Endothelial cell (in vitro differentiated cells): ENCODE results near the gene NMNAT2. TPM values are rescaled to one million over a fixed set of nuclear protein-coding genes. Genes with fewer than 3 reads are reported as not detected.
A peak's percentile ranks its signal among the peaks of the same experiment; 100 is the strongest.
"Not testable (repeated sequence)": the region's sequence is repeated elsewhere in the genome, so short reads cannot be mapped to it uniquely, and the experiment has no call there.

Experiments used
- DNase-seq: peaks from one replicate; pipeline ENCODE4 v3.0.0; 2021; ENCODE audit warnings: low spot score
- H3K27ac Mint-ChIP-seq: one replicate; pipeline ENCODE4 v1.8.0; 2021; ENCODE audit warnings: mixed read lengths, inconsistent platforms; ENCODE audit not compliant: unreplicated experiment
- H3K27me3 Mint-ChIP-seq: one replicate; pipeline ENCODE4 v1.8.0; 2021; ENCODE audit warnings: mild to moderate bottlenecking, moderate library complexity, mixed read lengths, inconsistent platforms; ENCODE audit not compliant: unreplicated experiment
- H3K36me3 Mint-ChIP-seq: one replicate; pipeline ENCODE4 v1.8.0; 2021; ENCODE audit warnings: mild to moderate bottlenecking, low read depth, mixed read lengths, inconsistent platforms; ENCODE audit not compliant: unreplicated experiment
- H3K4me1 Mint-ChIP-seq: one replicate; pipeline ENCODE4 v1.8.0; 2021; ENCODE audit warnings: mild to moderate bottlenecking, mixed read lengths, inconsistent platforms; ENCODE audit not compliant: unreplicated experiment
- H3K4me3 Mint-ChIP-seq: one replicate; pipeline ENCODE4 v1.8.0; 2021; ENCODE audit warnings: mild to moderate bottlenecking, mixed read lengths, inconsistent platforms; ENCODE audit not compliant: unreplicated experiment
- H3K9me3 Mint-ChIP-seq: one replicate; pipeline ENCODE4 v1.8.0; 2021; ENCODE audit warnings: mixed read lengths, inconsistent platforms; ENCODE audit not compliant: unreplicated experiment
- CTCF ChIP-seq: fragments of 200-600 bp; sonication (generic); IDR thresholded peaks from one replicate; pipeline ENCODE4 v1.5.0; 2021; ENCODE audit warnings: antibody characterized with exemption; ENCODE audit not compliant: unreplicated experiment
- total RNA-seq: library from RNA; stranded (reverse); fragmentation: NEBNext Ultra II Directional; extraction: Animal tissue kit (Norgen Biotek cat#: 25700); gene quantifications from one replicate; pipeline ENCODE4 v1.2.1, GENCODE V29; 2021; ENCODE audit not compliant: unreplicated experiment

Gene NMNAT2
- total RNA-seq, 1 donor from 2014 or later = 1.7 TPM

DNA sequence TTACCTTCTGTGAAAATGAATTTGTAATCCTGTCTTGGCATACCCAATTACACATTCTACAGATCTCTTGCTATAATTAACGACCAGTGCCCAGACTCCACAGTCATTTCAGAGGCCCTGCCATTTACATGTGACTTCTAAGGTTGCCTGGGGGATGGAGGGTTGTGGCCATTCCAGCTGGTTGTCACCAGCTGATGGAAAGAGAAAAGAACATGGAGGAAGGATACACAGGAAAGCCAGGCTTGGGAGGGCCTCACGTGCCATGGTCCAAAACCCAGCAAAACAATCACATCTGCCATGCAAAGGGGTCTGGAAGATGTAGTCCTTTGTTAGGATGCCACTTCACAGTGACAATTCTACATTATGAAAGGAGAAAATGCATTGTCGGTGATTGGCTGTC lies 172.8 kb downstream of the NMNAT2 start:
- H3K36me3 Mint-ChIP-seq = peaks cover 16% of the 10 kb centered on the region
- TF ChIP-seq CTCF = no peak
- peaks cover 11% of the 10 kb centered on the region for H3K4me1 Mint-ChIP-seq
- no peak overlapping the region for H3K27ac Mint-ChIP-seq
- DNase-seq = no peak
- H3K27me3 Mint-ChIP-seq = no peaks in the 10 kb centered on the region
- no peaks in the 10 kb centered on the region for H3K9me3 Mint-ChIP-seq
- H3K4me3 Mint-ChIP-seq = no peak overlapping the region

DNA sequence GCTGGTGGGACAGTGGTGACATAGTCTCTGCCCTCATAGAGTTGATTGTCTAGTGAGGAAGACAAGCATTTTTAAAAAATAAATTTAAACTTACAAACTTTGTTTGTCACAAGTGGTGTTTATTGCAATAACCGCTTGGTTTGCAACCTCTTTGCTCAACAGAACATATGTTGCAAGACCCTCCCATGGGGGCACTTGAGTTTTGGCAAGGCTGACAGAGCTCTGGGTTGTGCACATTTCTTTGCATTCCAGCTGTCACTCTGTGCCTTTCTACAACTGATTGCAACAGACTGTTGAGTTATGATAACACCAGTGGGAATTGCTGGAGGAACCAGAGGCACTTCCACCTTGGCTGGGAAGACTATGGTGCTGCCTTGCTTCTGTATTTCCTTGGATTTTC lies 173.7 kb downstream of the NMNAT2 start:
- no peak overlapping the region for H3K4me3 Mint-ChIP-seq
- peaks cover 9% of the 10 kb centered on the region for H3K36me3 Mint-ChIP-seq
- no peaks in the 10 kb centered on the region for H3K9me3 Mint-ChIP-seq
- H3K27me3 Mint-ChIP-seq = no peaks in the 10 kb centered on the region
- peaks cover 5% of the 10 kb centered on the region for H3K4me1 Mint-ChIP-seq
- no peak for DNase-seq
- no peak for TF ChIP-seq CTCF
- H3K27ac Mint-ChIP-seq = no peak overlapping the region

DNA sequence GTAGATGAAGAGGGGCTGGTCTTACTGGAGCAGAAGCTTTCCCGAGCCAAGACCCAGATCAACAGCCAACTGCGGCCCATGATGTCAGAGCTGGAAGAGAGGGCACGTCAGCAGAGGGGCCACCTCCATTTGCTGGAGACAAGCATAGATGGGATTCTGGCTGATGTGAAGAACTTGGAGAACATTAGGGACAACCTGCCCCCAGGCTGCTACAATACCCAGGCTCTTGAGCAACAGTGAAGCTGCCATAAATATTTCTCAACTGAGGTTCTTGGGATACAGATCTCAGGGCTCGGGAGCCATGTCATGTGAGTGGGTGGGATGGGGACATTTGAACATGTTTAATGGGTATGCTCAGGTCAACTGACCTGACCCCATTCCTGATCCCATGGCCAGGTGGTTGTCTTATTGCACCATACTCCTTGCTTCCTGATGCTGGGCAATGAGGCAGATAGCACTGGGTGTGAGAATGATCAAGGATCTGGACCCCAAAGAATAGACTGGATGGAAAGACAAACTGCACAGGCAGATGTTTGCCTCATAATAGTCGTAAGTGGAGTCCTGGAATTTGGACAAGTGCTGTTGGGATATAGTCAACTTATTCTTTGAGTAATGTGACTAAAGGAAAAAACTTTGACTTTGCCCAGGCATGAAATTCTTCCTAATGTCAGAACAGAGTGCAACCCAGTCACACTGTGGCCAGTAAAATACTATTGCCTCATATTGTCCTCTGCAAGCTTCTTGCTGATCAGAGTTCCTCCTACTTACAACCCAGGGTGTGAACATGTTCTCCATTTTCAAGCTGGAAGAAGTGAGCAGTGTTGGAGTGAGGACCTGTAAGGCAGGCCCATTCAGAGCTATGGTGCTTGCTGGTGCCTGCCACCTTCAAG lies 174.8 kb downstream of the NMNAT2 start:
- Mint-ChIP-seq H3K27me3 (no peaks in the 10 kb centered on the region), H3K9me3 (no peaks in the 10 kb centered on the region), H3K4me3 (no peak overlapping the region), H3K36me3 (no peaks in the 10 kb centered on the region), H3K4me1 (no peaks in the 10 kb centered on the region), H3K27ac (peak overlapping the region; percentile 13)
- no peak for TF ChIP-seq CTCF
- no peak for DNase-seq

DNA sequence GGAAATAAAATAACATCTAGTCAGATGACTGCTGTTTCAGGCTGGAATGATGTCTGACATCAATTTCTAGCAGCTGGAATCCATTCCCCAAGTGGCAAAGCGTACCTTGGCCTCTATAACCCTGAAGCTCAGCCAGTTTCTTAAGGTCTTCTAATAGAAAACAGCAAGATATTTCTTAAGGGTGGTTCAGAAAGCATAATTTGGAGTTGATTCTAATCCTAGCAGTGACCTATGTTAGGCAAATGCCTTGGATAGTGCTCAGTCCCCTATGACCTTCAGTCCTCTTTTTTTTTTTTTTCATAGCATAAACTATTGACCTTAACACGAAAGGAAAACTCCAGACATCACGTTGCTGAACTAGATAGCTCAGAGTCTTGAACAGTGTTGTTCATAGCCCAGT lies 175.6 kb downstream of the NMNAT2 start:
- Mint-ChIP-seq H3K27ac (no peak overlapping the region), H3K4me1 (no peaks in the 10 kb centered on the region), H3K36me3 (no peaks in the 10 kb centered on the region), H3K9me3 (no peaks in the 10 kb centered on the region), H3K27me3 (no peaks in the 10 kb centered on the region), H3K4me3 (no peak overlapping the region)
- no peak for DNase-seq
- TF ChIP-seq CTCF = no peak

- no peak for DNase-seq
- H3K27ac Mint-ChIP-seq = no peak overlapping the region
- H3K4me3 Mint-ChIP-seq = no peak overlapping the region
- no peaks in the 10 kb centered on the region for H3K36me3 Mint-ChIP-seq
- H3K9me3 Mint-ChIP-seq = no peaks in the 10 kb centered on the region
- H3K27me3 Mint-ChIP-seq = no peaks in the 10 kb centered on the region
- TF ChIP-seq CTCF = no peak
- H3K4me1 Mint-ChIP-seq = no peaks in the 10 kb centered on the region
Observed at GRCh38 chr1:183241471-183241870, 176.7 kb downstream of the NMNAT2 start.

DNA sequence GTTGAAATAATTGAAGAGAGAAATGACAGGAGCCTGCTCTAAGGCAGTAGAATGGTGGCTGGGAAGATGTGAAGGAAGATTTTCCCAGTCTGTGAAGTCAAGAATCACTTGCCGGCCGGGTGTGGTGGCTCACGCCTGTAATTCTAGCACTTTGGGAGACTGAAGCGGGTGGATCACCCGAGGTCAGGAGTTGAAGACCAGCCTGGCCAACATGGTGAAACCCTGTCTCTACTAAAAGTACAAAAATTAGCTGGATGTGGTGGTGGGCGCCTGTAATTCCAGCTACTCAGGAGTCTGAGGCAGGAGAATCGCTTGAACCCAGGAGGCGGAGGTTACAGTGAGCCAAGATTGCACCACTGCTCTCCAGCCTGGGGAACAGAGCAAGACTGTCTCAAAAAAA lies 177.3 kb downstream of the NMNAT2 start:
- not testable (repeated sequence) for H3K9me3 Mint-ChIP-seq, H3K27me3 Mint-ChIP-seq, H3K4me3 Mint-ChIP-seq, H3K36me3 Mint-ChIP-seq, H3K4me1 Mint-ChIP-seq, H3K27ac Mint-ChIP-seq, DNase-seq
